B cell (primary cell): Measurements from ENCODE around the gene VPS54. TPM values are rescaled to one million over a fixed set of nuclear protein-coding genes. Genes with fewer than 3 reads are reported as not detected.

Experiments used
- ATAC-seq: fragments of 200-7000 bp; cut with Tn5 transposase; one replicate; pipeline ENCODE4 v1.10.0; 2021; ENCODE audit warnings: low read depth, mild to moderate bottlenecking, moderate number of reproducible peaks, moderate library complexity
- CTCF ChIA-PET: fragments of 350-600 bp; sonication (Branson Sonifier 250); formaldehyde crosslinking; loops from one replicate; lab custom pipeline; 2021; ENCODE audit warnings: antibody characterized with exemption, inconsistent platforms; lab: Charles Lee
- POLR2A ChIA-PET: fragments of 350-600 bp; sonication (Branson Sonifier 250); formaldehyde crosslinking; loops from one replicate; lab custom pipeline; 2021; ENCODE audit warnings: antibody characterized with exemption; lab: Charles Lee
- DNase-seq: peaks from one replicate; pipeline ENCODE4 v3.0.0; 2013
- H2AFZ ChIP-seq: 2 replicates; pipeline ENCODE4 v1.6.1; 2012; ENCODE audit warnings: mild to moderate bottlenecking, low read depth, low read length; ENCODE audit not compliant: insufficient read depth, poor library complexity, severe bottlenecking
- H3K27ac ChIP-seq, 2 donors: 1 replicate in 1 of 2; 2 replicates in 1 of 2; pipeline ENCODE4 v1.5.1; 2012 to 2013; ENCODE audit warnings: low read length in 2 of 2, mild to moderate bottlenecking in 2 of 2, moderate library complexity in 1 of 2
- H3K27me3 ChIP-seq, 4 experiments: fragments of 200-600 bp in 1 of 4; sonication (generic) in 1 of 4; replicated peaks in 1 of 4; 1 replicate in 2 of 4; 2 replicates in 2 of 4; pipeline versions ENCODE4 v1.6.1 to v1.7.0; 2013 to 2016; ENCODE audit warnings: low read length in 3 of 4, mild to moderate bottlenecking in 2 of 4, mixed read lengths in 1 of 4, moderate library complexity in 1 of 4; ENCODE audit not compliant: insufficient read depth in 4 of 4, control insufficient read depth in 3 of 4; ENCODE audit errors: control extremely low read depth in 1 of 4
- H3K36me3 ChIP-seq, 2 experiments: replicated peaks in 1 of 2; 1 replicate in 1 of 2; 2 replicates in 1 of 2; pipeline versions ENCODE4 v1.6.1 to v1.7.1; 2013; ENCODE audit warnings: low read length in 1 of 2; ENCODE audit not compliant: insufficient read depth in 2 of 2, control insufficient read depth in 1 of 2; ENCODE audit errors: control extremely low read depth in 1 of 2, extremely low read depth in 1 of 2
- H3K4me1 ChIP-seq, 2 donors: fragments of 200-600 bp in 1 of 2; sonication (generic) in 1 of 2; 1 replicate in 1 of 2; 2 replicates in 1 of 2; pipeline versions ENCODE4 v1.5.1 to v1.6.1; 2013 to 2017; ENCODE audit warnings: low read length in 2 of 2; ENCODE audit not compliant: control insufficient read depth in 2 of 2, insufficient read depth in 2 of 2
- H3K4me2 ChIP-seq: replicated peaks from 2 replicates; pipeline ENCODE3; 2012; ENCODE audit warnings: mild to moderate bottlenecking, low read depth, low read length; ENCODE audit not compliant: poor library complexity, severe bottlenecking
- H3K4me3 ChIP-seq, 5 experiments: fragments of 200-600 bp in 1 of 5; sonication (generic) in 1 of 5; 1 replicate in 3 of 5; 2 replicates in 2 of 5; pipeline versions ENCODE4 v1.5.1 to v1.7.0; 2011 to 2016; ENCODE audit warnings: low read length in 4 of 5, mild to moderate bottlenecking in 4 of 5, low read depth in 2 of 5, control low read depth in 1 of 5, moderate library complexity in 1 of 5; ENCODE audit not compliant: insufficient read depth in 1 of 5; ENCODE audit errors: control extremely low read depth in 1 of 5, extremely low read depth in 1 of 5
- H3K79me2 ChIP-seq: fragments of 200-600 bp; sonication (generic); one replicate; pipeline ENCODE4 v1.6.0; 2016; ENCODE audit warnings: low read length; ENCODE audit not compliant: control insufficient read depth, insufficient read depth
- H3K9ac ChIP-seq: fragments of 200-600 bp; sonication (generic); 2 replicates; pipeline ENCODE4 v1.6.1; 2017; ENCODE audit warnings: mild to moderate bottlenecking, low read length, moderate library complexity
- H3K9me3 ChIP-seq, 3 donors: one replicate each; pipeline versions ENCODE4 v1.6.1 to v1.7.1; 2013; ENCODE audit warnings: low read length in 2 of 3; ENCODE audit not compliant: control insufficient read depth in 2 of 3, insufficient read depth in 1 of 3; ENCODE audit errors: control extremely low read depth in 1 of 3
- H4K20me1 ChIP-seq: 2 replicates; pipeline ENCODE4 v1.6.0; 2012; ENCODE audit warnings: mild to moderate bottlenecking, low read length; ENCODE audit not compliant: insufficient read depth, control insufficient read depth, poor library complexity, severe bottlenecking
- H3K27ac Mint-ChIP-seq: one replicate; pipeline ENCODE4 v1.8.0; 2021; ENCODE audit warnings: mixed read lengths
- H3K27me3 Mint-ChIP-seq: one replicate; pipeline ENCODE4 v1.8.0; 2021; ENCODE audit warnings: mixed read lengths
- H3K4me1 Mint-ChIP-seq: one replicate; pipeline ENCODE4 v1.8.0; 2021; ENCODE audit warnings: mixed read lengths
- H3K4me3 Mint-ChIP-seq: one replicate; pipeline ENCODE4 v1.8.0; 2021; ENCODE audit warnings: mixed read lengths
- H3K9me3 Mint-ChIP-seq: one replicate; pipeline ENCODE4 v1.8.0; 2022; ENCODE audit warnings: mixed read lengths; ENCODE audit not compliant: insufficient read depth
- EZH2 ChIP-seq: IDR thresholded peaks from 2 replicates; pipeline ENCODE4 v1.6.1; 2012; ENCODE audit warnings: borderline replicate concordance, low read depth, mild to moderate bottlenecking, moderate library complexity, low read length; ENCODE audit not compliant: insufficient read depth, poor library complexity, severe bottlenecking
- WGBS: methylation state at CpG from one replicate; pipeline ENCODE4 v1.1.5; 2013; ENCODE audit warnings: missing lambda C conversion rate; ENCODE audit not compliant: insufficient coverage; 5-methylcytosine and 5-hydroxymethylcytosine counted together
- intact Hi-C: fragments of 100-400 bp; cut with micrococcal nuclease; formaldehyde crosslinking; loops from one replicate; pipeline ENCODE4 v1.10.0; 2022
- polyA plus RNA-seq: library from polyadenylated mRNA; depleted of rRNA; stranded (reverse); fragments of >200 nt; gene quantifications from 2 replicates; pipeline ENCODE4 v1.2.3, GENCODE V29; 2012
- total RNA-seq, 2 donors: library from RNA; stranded (reverse); fragments of 120-200 nt in 1 of 2; gene quantifications; 1 replicate in 1 of 2; 2 replicates in 1 of 2; pipeline versions ENCODE4 v1.2.3 to v1.2.4, GENCODE V29; 2013 to 2022
- TF ChIP-seq, protein P1 (sequence below): fragments of 200-600 bp; IDR thresholded peaks from one replicate; pipeline ENCODE4 v1.8.0; 2022; ENCODE audit warnings: antibody characterized with exemption, mild to moderate bottlenecking

VPS54 gene
- total and polyA plus RNA-seq, 2 donors (not counting 1 experiment from before 2014, with no cell fraction given) = 6.2 to 13.2 TPM

- no peak overlapping the region for H3K27ac ChIP-seq
- peaks cover 31% of the 10 kb centered on the region for H4K20me1 ChIP-seq
- H3K4me3 Mint-ChIP-seq = no peak overlapping the region
- peaks cover 13% of the 10 kb centered on the region for H3K4me1 Mint-ChIP-seq
- H3K36me3 ChIP-seq = peaks cover 0 to 2% of the 10 kb centered on the region in 2 experiments
- H3K27ac Mint-ChIP-seq = no peak overlapping the region
- no peak overlapping the region for H3K4me3 ChIP-seq
- no peaks in the 10 kb centered on the region for H3K27me3 Mint-ChIP-seq
- H3K9me3 Mint-ChIP-seq = no peaks in the 10 kb centered on the region
- H3K79me2 ChIP-seq = peaks cover 53% of the 10 kb centered on the region
- ChIA-PET POLR2A (no interaction called here), CTCF (no interaction called here)
- intact Hi-C loops = no loop called here
- H3K4me1 ChIP-seq = no peaks in the 10 kb centered on the region
- no peaks in the 10 kb centered on the region for H3K27me3 ChIP-seq
- ATAC-seq (no peak), DNase-seq (no peak)
- TF ChIP-seq, protein P1, sequence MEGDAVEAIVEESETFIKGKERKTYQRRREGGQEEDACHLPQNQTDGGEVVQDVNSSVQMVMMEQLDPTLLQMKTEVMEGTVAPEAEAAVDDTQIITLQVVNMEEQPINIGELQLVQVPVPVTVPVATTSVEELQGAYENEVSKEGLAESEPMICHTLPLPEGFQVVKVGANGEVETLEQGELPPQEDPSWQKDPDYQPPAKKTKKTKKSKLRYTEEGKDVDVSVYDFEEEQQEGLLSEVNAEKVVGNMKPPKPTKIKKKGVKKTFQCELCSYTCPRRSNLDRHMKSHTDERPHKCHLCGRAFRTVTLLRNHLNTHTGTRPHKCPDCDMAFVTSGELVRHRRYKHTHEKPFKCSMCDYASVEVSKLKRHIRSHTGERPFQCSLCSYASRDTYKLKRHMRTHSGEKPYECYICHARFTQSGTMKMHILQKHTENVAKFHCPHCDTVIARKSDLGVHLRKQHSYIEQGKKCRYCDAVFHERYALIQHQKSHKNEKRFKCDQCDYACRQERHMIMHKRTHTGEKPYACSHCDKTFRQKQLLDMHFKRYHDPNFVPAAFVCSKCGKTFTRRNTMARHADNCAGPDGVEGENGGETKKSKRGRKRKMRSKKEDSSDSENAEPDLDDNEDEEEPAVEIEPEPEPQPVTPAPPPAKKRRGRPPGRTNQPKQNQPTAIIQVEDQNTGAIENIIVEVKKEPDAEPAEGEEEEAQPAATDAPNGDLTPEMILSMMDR = no peak
- no peak for TF ChIP-seq EZH2
- WGBS = no CpG with 5 or more reads among the region's 2 CpGs
- H2AFZ ChIP-seq = no peak overlapping the region
- no peaks in the 10 kb centered on the region for H3K9me3 ChIP-seq
- no peak overlapping the region for H3K9ac ChIP-seq
- H3K4me2 ChIP-seq = no peak overlapping the region
Measured at GRCh38 chr2:64012115-64012514, 7.1 kb downstream of the VPS54 start.

- H3K36me3 ChIP-seq = peaks cover 0 to 2% of the 10 kb centered on the region in 2 experiments
- peaks cover 5% of the 10 kb centered on the region for H3K4me1 Mint-ChIP-seq
- no peak for TF ChIP-seq EZH2
- TF ChIP-seq, protein P1 = no peak
- no peak overlapping the region for H3K27ac ChIP-seq
- no peak overlapping the region for H3K4me2 ChIP-seq
- H3K9ac ChIP-seq = no peak overlapping the region
- H3K4me1 ChIP-seq = no peaks in the 10 kb centered on the region
- WGBS = 100% methylated on average over 1 of the region's 4 CpGs
- ATAC-seq = no peak
- no peaks in the 10 kb centered on the region for H3K27me3 Mint-ChIP-seq
- H3K9me3 ChIP-seq = no peaks in the 10 kb centered on the region
- H3K79me2 ChIP-seq = peaks cover 54% of the 10 kb centered on the region
- no peaks in the 10 kb centered on the region for H3K27me3 ChIP-seq
- intact Hi-C loops = no loop called here
- no peak overlapping the region for H2AFZ ChIP-seq
- DNase-seq = no peak
- no peak overlapping the region for H3K4me3 ChIP-seq
- peaks cover 36% of the 10 kb centered on the region for H4K20me1 ChIP-seq
- H3K4me3 Mint-ChIP-seq = no peak overlapping the region
- H3K27ac Mint-ChIP-seq = no peak overlapping the region
- ChIA-PET POLR2A (no interaction called here), CTCF (no interaction called here)
- H3K9me3 Mint-ChIP-seq = no peaks in the 10 kb centered on the region
Measured at GRCh38 chr2:64008434-64009009, 10.7 kb downstream of the VPS54 start.
